ENCODE data around the gene SLC7A8. TPM values are rescaled to one million over a fixed set of nuclear protein-coding genes. Genes with fewer than 3 reads are reported as not detected.

Gene SLC7A8
- total and polyA plus RNA-seq, 2 of the 4 experiments (the other 2 are of a cell fraction), result 0.31 TPM; not detected in 1

- Histone ChIP-seq H3K14ac (replicated peaks; ENCODE audit: low read depth, low read length) (no peak overlapping the region), H4K91ac (ENCODE audit: insufficient read depth, low read depth, low read length) (no peak overlapping the region), H3K56ac (ENCODE audit: extremely low read depth, insufficient read depth, low read length) (no peak overlapping the region), H3K36me3 (ENCODE audit: control insufficient read depth, insufficient read depth, low read length) (no peaks in the 10 kb centered on the region), H3K27ac (ENCODE audit: insufficient read depth, low read length) (no peak overlapping the region), H2AFZ (replicated peaks; ENCODE audit: low read length, poor library complexity) (no peak overlapping the region), H4K20me1 (ENCODE audit: insufficient read depth, low read length) (no peaks in the 10 kb centered on the region), H3K4me3 (ENCODE audit: insufficient read depth, low read depth, low read length) (no peak overlapping the region), H3K79me1 (ENCODE audit: low read depth in 1 of 2, low read length in 2 of 2) (no peaks in the 10 kb centered on the region), H3K27me3 (ENCODE audit: control insufficient read depth, insufficient read depth, low read length) (peaks cover 34% of the 10 kb centered on the region), H3K4ac (ENCODE audit: low read depth, low read length) (no peak overlapping the region), H2BK20ac (ENCODE audit: low read depth, low read length) (no peak overlapping the region), H3K9me3 (ENCODE audit: control insufficient read depth, insufficient read depth, low read length) (no peaks in the 10 kb centered on the region), H4K5ac (ENCODE audit: low read depth, low read length) (no peak overlapping the region), H3K4me2 (ENCODE audit: low read depth, low read length) (no peak overlapping the region), H3K4me1 (ENCODE audit: control insufficient read depth, insufficient read depth, low read length) (no peaks in the 10 kb centered on the region), H3K18ac (ENCODE audit: low read depth, low read length) (no peak overlapping the region), H3K9me1 (ENCODE audit: insufficient read depth, low read length) (no peaks in the 10 kb centered on the region), H3K9ac (ENCODE audit: low read depth, low read length) (no peak overlapping the region), H2AK5ac (ENCODE audit: low read depth, low read length) (no peak overlapping the region), H4K8ac (ENCODE audit: low read depth in 2 of 2, low read length in 2 of 2) (no peak overlapping the region), H2BK120ac (ENCODE audit: low read depth, low read length) (no peak overlapping the region), H2BK5ac (ENCODE audit: low read depth, low read length, poor library complexity, severe bottlenecking) (no peak overlapping the region), H2AK9ac (replicated peaks; ENCODE audit: low read depth, low read length, poor library complexity) (peak overlapping the region; percentile 31), H2BK15ac (ENCODE audit: low read depth, low read length) (no peak overlapping the region), H3K23ac (ENCODE audit: low read depth, low read length) (no peak overlapping the region; the same call in 1 of the 2 replicates)
- CTCF ChIA-PET, result interaction anchor here (0.8 kb wide), 1 partner anchor 32 kb away, joined by 3 read pairs; no protein-coding TSS in a partner anchor
- 91% methylated on average over 10 of the region's 16 CpGs; no CpG with 5 or more reads in 1 of the 2 experiments for WGBS, 2 experiments (ENCODE audit: extremely low coverage in 2 of 2, insufficient read length in 1 of 2)
- no peak for TF ChIP-seq SMC3 (IDR thresholded peaks at IDR 0.05; ENCODE audit: low read depth, low read length)
- no peak for TF ChIP-seq MAFK (IDR thresholded peaks at IDR 0.05; ENCODE audit: low read depth, low read length)
- TF ChIP-seq RCOR1 (IDR thresholded peaks at IDR 0.05; ENCODE audit: insufficient replicate concordance, low read length), result no peak
- no peak for TF ChIP-seq CHD1 (IDR thresholded peaks at IDR 0.05; ENCODE audit: low read depth, low read length)
- no peak for TF ChIP-seq ELK1 (IDR thresholded peaks at IDR 0.05; ENCODE audit: borderline replicate concordance, low read depth, low read length)
- TF ChIP-seq, protein P1, sequence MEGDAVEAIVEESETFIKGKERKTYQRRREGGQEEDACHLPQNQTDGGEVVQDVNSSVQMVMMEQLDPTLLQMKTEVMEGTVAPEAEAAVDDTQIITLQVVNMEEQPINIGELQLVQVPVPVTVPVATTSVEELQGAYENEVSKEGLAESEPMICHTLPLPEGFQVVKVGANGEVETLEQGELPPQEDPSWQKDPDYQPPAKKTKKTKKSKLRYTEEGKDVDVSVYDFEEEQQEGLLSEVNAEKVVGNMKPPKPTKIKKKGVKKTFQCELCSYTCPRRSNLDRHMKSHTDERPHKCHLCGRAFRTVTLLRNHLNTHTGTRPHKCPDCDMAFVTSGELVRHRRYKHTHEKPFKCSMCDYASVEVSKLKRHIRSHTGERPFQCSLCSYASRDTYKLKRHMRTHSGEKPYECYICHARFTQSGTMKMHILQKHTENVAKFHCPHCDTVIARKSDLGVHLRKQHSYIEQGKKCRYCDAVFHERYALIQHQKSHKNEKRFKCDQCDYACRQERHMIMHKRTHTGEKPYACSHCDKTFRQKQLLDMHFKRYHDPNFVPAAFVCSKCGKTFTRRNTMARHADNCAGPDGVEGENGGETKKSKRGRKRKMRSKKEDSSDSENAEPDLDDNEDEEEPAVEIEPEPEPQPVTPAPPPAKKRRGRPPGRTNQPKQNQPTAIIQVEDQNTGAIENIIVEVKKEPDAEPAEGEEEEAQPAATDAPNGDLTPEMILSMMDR (conservative IDR thresholded peaks at IDR 0.05; ENCODE audit: low read depth, low read length), result no peak
- no peak for TF ChIP-seq MXI1 (IDR thresholded peaks at IDR 0.05; ENCODE audit: borderline replicate concordance, low read depth, low read length)
- no peak for TF ChIP-seq NFE2L2 (IDR thresholded peaks at IDR 0.05; ENCODE audit: low read depth, low read length)
- TF ChIP-seq CEBPB (IDR thresholded peaks at IDR 0.05; ENCODE audit: low read depth, low read length), result no peak
- TF ChIP-seq BHLHE40 (IDR thresholded peaks at IDR 0.05; ENCODE audit: low read depth, low read length), result no peak
- TF ChIP-seq POLR2A (IDR thresholded peaks at IDR 0.05; ENCODE audit: low read depth, low read length), result no peak
- TF ChIP-seq RAD21 (IDR thresholded peaks at IDR 0.05; ENCODE audit: low read length), result no peak
- TF ChIP-seq USF2 (IDR thresholded peaks at IDR 0.05; ENCODE audit: low read depth, low read length), result no peak
- no peak for TF ChIP-seq RFX5 (IDR thresholded peaks at IDR 0.05; ENCODE audit: low read depth, low read length)
- TF ChIP-seq FOS (IDR thresholded peaks at IDR 0.05; ENCODE audit: low read depth, low read length), result no peak
- dilution Hi-C loops (cut with HindIII; ENCODE audit: low sequenced_read_pairs, unreplicated experiment), result no loop called here
- in situ Hi-C loops (cut with MboI; ENCODE audit: low sequenced_read_pairs), result no loop called here
- no TSS peak for BruUV-seq (replicated peaks)
- POLR2A ChIA-PET (ENCODE audit: unreplicated experiment), result no interaction called here
- intact Hi-C loops (cut with micrococcal nuclease), result no loop called here
- DNase-seq (no peak), ATAC-seq (ENCODE audit: low read depth) (no peak)
Measured at GRCh38 chr14:23136566-23137133, 46.8 kb downstream of the SLC7A8 start.

Measured in IMR-90 (cell line).